ENCODE measurements around the gene KAT6B. TPM values are rescaled to one million over a fixed set of nuclear protein-coding genes. Genes with fewer than 3 reads are reported as not detected.
"Not testable (repeated sequence)": the region's sequence is repeated elsewhere in the genome, so short reads cannot be mapped to it uniquely, and the experiment has no call there.

KAT6B gene
- total RNA-seq, 1 donor from 2014 or later = 48.3 TPM

DNA sequence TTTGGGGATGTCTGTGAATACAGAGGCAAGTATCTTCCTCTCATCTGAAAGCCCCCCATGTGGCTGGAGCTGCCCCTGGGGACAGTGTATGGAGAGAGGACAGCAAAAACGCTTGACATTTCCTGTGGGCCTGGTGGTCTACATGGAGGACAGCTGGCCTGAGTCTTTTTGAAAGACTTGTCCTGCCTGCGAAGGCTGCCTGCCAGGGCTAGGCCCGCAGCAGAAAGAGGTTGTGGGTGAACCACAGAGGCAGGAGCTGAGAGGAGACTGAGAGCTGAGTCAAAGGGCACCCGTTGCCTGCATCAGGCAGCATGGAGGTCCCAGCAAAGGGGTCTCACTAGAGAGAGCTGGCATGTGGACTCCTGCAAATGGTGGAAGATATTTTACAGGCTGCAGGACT lies 66.4 kb downstream of the KAT6B start:
- Mint-ChIP-seq H3K9me3 (no peaks in the 10 kb centered on the region), H3K36me3 (peaks cover 6% of the 10 kb centered on the region), H3K27me3 (no peaks in the 10 kb centered on the region), H3K4me1 (ENCODE audit: unreplicated experiment) (peaks cover 22% of the 10 kb centered on the region), H3K27ac (no peak overlapping the region), H3K4me3 (no peak overlapping the region)
- TF ChIP-seq CTCF (conservative IDR thresholded peaks at IDR 0.05) = no peak
- DNase-seq (ENCODE audit: extremely low spot score, unreplicated experiment) = no peak

- not testable (repeated sequence) for H3K36me3 Mint-ChIP-seq; H3K27me3 Mint-ChIP-seq; H3K4me3 Mint-ChIP-seq; H3K27ac Mint-ChIP-seq; DNase-seq (ENCODE audit: extremely low spot score, unreplicated experiment); H3K9me3 Mint-ChIP-seq
- H3K4me1 Mint-ChIP-seq (ENCODE audit: unreplicated experiment) = peaks cover 24% of the 10 kb centered on the region
Measured at GRCh38 chr10:74893329-74893728, 66.9 kb downstream of the KAT6B start.

DNA sequence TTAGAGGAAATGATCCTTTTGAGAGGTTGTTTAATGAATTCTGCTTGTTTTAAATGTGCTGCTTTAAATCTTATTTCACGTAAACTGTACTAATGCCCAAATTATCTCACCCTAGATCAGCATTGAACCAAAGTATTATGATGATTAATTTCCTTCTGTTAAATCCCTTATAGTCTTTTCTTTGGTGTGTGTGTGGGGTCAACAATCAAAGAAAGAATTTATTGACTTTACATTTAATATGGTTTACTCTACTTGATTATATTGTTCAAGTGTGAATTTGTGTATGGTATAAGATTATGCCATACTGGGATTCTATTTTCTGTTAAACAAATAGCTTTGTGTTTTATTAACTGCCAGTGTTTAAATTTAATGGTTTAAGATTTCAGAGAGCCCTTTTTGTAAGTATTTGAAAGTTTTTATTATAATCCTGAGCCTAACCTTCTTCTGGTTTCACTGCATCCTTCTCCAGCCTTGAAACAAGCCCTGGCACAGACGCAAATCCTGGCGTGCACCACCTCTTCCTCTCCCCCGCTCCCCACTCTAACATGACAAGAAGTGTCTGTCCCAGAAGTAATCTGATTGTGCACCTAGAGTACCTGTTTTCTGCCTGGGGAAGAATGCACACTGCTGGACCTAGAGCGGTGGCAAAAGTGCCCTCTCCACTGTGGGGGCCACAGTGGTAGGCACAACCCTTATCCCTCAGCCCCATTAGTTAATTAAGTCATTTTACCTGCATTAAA lies 70.6 kb downstream of the KAT6B start:
- Mint-ChIP-seq H3K27ac (no peak overlapping the region), H3K36me3 (no peaks in the 10 kb centered on the region), H3K27me3 (no peaks in the 10 kb centered on the region), H3K9me3 (no peaks in the 10 kb centered on the region), H3K4me1 (ENCODE audit: unreplicated experiment) (peaks cover 35% of the 10 kb centered on the region), H3K4me3 (no peak overlapping the region)
- TF ChIP-seq CTCF (conservative IDR thresholded peaks at IDR 0.05) = no peak
- DNase-seq (ENCODE audit: extremely low spot score, unreplicated experiment) = no peak

GRCh38 chr10:74898201-74898976 lies 72.0 kb downstream of the KAT6B start:
- DNase-seq (ENCODE audit: extremely low spot score, unreplicated experiment) = no peak
- Mint-ChIP-seq H3K4me3 (no peak overlapping the region), H3K4me1 (ENCODE audit: unreplicated experiment) (peaks cover 38% of the 10 kb centered on the region), H3K27me3 (peaks cover 3% of the 10 kb centered on the region), H3K36me3 (no peaks in the 10 kb centered on the region), H3K27ac (no peak overlapping the region), H3K9me3 (no peaks in the 10 kb centered on the region)
- TF ChIP-seq CTCF (conservative IDR thresholded peaks at IDR 0.05) = no peak

GRCh38 chr10:74900297-74900696 lies 73.9 kb downstream of the KAT6B start:
- Mint-ChIP-seq H3K27ac (no peak overlapping the region), H3K36me3 (no peaks in the 10 kb centered on the region), H3K27me3 (peaks cover 12% of the 10 kb centered on the region), H3K4me1 (ENCODE audit: unreplicated experiment) (peaks cover 38% of the 10 kb centered on the region), H3K9me3 (no peaks in the 10 kb centered on the region), H3K4me3 (no peak overlapping the region)
- no peak for DNase-seq (ENCODE audit: extremely low spot score, unreplicated experiment)
- TF ChIP-seq CTCF (conservative IDR thresholded peaks at IDR 0.05) = no peak

- Mint-ChIP-seq H3K27ac (no peak overlapping the region), H3K36me3 (no peaks in the 10 kb centered on the region), H3K4me3 (no peak overlapping the region), H3K4me1 (ENCODE audit: unreplicated experiment) (peaks cover 35% of the 10 kb centered on the region), H3K27me3 (peaks cover 13% of the 10 kb centered on the region), H3K9me3 (no peaks in the 10 kb centered on the region)
- TF ChIP-seq CTCF (conservative IDR thresholded peaks at IDR 0.05) = no peak
- no peak for DNase-seq (ENCODE audit: extremely low spot score, unreplicated experiment)
Measured at GRCh38 chr10:74901301-74901700, 74.9 kb downstream of the KAT6B start.
